ENCODE data around the gene MED25.

DNA sequence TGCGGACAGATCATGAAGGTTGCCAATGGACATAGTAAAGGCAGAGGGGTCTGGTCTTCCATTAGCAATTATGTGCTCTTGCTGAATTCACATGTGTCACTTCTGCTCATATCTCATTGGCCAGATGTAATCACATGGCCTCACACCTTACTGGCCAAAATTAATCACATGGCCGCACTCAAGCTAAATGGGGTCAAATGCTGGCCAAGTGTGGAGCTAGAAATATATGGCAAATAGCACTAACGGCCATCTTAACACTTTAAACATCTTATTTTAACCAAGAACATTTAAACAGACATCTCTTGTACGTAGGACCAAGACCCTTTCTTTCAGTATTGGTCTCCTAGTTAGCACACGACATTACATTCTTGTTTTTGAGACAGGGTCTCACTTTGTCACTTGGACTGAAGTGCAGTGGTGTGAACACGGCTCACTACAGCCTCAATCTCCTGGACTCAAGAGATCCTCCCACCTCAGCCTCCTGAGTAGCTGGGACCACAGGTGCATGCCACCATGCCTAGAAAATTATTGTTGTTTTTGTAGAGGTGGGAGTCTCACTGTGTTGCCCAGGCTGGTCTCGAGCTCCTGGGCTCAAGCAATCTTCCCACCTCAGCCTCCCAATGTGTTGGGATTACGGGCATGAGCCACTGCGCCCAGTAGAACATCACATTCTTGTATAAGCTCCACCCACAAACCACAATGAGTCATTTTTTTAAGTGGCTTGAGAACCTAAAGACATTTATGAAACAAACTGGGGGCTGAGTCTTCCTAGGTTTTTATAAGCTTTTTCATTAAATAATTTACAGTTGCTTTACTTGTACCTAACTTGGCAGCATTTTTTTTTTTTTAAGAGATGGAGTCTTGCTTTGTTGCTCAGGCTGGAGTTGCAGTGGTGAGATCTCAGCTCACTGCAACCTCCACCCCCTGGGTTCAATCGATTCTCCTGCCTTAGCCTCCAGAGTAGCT, 29.9 kb downstream of the MED25 start:
- TF ChIP-seq ZNF384 (IDR thresholded peaks at IDR 0.05) = no peak
- TF ChIP-seq FOXK2 (IDR thresholded peaks at IDR 0.05) = no peak
- TF ChIP-seq SUZ12 (IDR thresholded peaks at IDR 0.05) = no peak
- no peak for TF ChIP-seq BHLHE40 (IDR thresholded peaks at IDR 0.05; ENCODE audit: borderline replicate concordance)
